ENCODE results near the gene SMIM7. TPM values are rescaled to one million over a fixed set of nuclear protein-coding genes. Genes with fewer than 3 reads are reported as not detected.
A peak's percentile ranks its signal among the peaks of the same experiment; 100 is the strongest.

SMIM7 gene
- total and polyA plus RNA-seq, 2 of the 13 experiments (the other 11 are each of a cell fraction or from before 2014, with no cell fraction given): 55.7 to 74.9 TPM

DNA sequence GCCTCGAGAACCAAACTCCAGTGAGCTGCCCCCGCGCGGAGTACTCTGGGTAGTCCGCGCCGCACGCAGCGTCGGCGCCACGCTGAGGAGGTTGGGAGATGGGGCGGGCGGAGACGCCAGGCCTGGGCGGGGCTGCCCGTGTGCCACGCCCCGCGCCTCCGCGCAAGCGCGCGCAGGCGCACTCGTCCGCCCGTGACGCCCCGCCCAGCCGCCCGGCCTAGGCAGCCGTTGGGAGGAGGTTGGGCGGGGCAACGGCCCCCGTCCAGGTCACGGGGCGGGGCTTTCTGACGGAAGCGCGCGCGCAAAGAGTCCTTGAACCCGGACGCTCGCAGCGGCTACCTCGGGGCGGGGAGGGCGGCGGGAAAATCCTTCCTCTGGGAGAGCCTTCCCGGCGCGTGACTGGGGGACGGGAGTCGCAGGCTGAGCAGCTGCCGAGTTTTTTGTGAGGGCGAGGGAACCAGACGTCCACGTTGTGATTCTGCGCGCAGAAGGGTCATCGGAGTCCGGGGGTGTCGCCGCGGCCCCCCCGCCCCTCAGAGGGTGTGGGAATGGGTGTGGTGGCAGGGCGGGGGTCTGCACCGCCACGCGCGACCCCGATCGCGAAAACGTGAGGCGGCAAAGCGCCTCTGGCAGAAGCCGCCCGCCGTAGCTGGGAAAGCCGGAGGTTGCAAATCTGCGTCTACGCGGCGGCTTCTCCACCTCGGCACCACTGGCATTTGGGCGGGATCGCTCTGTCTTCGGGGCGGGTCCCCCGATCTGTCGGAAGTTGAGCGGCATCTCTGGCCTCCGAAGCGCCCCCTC lies 31.6 kb downstream of the SMIM7 start, which contains the start of gene MED26 (continued):
- TF ChIP-seq, protein P1, sequence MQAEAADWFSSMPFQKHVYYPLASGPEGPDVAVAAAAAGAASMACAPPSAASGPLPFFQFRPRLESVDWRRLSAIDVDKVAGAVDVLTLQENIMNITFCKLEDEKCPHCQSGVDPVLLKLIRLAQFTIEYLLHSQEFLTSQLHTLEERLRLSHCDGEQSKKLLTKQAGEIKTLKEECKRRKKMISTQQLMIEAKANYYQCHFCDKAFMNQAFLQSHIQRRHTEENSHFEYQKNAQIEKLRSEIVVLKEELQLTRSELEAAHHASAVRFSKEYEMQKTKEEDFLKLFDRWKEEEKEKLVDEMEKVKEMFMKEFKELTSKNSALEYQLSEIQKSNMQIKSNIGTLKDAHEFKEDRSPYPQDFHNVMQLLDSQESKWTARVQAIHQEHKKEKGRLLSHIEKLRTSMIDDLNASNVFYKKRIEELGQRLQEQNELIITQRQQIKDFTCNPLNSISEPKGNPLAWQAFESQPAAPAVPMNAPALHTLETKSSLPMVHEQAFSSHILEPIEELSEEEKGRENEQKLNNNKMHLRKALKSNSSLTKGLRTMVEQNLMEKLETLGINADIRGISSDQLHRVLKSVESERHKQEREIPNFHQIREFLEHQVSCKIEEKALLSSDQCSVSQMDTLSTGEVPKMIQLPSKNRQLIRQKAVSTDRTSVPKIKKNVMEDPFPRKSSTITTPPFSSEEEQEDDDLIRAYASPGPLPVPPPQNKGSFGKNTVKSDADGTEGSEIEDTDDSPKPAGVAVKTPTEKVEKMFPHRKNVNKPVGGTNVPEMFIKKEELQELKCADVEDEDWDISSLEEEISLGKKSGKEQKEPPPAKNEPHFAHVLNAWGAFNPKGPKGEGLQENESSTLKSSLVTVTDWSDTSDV (CRISPR knock-in tag; IDR thresholded peaks at IDR 0.05): peak; percentile 50; the same call in 1 of the 2 replicates
- no peak for TF ChIP-seq ZNF253 (CRISPR knock-in tag; IDR thresholded peaks at IDR 0.05; ENCODE audit: borderline replicate concordance)
- TF ChIP-seq SNAI1 (CRISPR knock-in tag; IDR thresholded peaks at IDR 0.05; ENCODE audit: borderline replicate concordance): no peak
- no peak for TF ChIP-seq REXO4 (CRISPR knock-in tag; IDR thresholded peaks at IDR 0.05; ENCODE audit: borderline replicate concordance)
- TF ChIP-seq NRL (CRISPR knock-in tag; IDR thresholded peaks at IDR 0.05; ENCODE audit: borderline replicate concordance): no peak; the same call in 1 of the 2 replicates
- peak; percentile 49; the same call in 1 of the 2 replicates for TF ChIP-seq SP2 (CRISPR knock-in tag; IDR thresholded peaks at IDR 0.05)
- TF ChIP-seq HNRNPUL1 (IDR thresholded peaks at IDR 0.05; ENCODE audit: low read depth, low read length): no peak
- peak; percentile 53; the same call in 1 of the 2 replicates for TF ChIP-seq ESRRA (CRISPR knock-in tag; IDR thresholded peaks at IDR 0.05; ENCODE audit: low read depth)
- 0 out of 2 replicates have a peak, but pooled peaks have one; percentile 12 for TF ChIP-seq NAIF1 (CRISPR knock-in tag; IDR thresholded peaks at IDR 0.05; ENCODE audit: borderline replicate concordance)
- peak; percentile 21; the same call in 1 of the 2 replicates for TF ChIP-seq GATAD2A (CRISPR knock-in tag; IDR thresholded peaks at IDR 0.05)
- no peak for TF ChIP-seq ZNF562 (CRISPR knock-in tag; IDR thresholded peaks at IDR 0.05; ENCODE audit: borderline replicate concordance)
- TF ChIP-seq SNRNP70 (IDR thresholded peaks at IDR 0.05; ENCODE audit: low read depth, low read length): no peak
- peak; percentile 82 for TF ChIP-seq ASH2L (IDR thresholded peaks at IDR 0.05; ENCODE audit: insufficient read length, low read depth, low read length)
- no peak for TF ChIP-seq FIP1L1 (IDR thresholded peaks at IDR 0.05; ENCODE audit: borderline replicate concordance, insufficient read depth, low read depth, low read length)
- no peak for TF ChIP-seq ZNF646 (CRISPR knock-in tag; IDR thresholded peaks at IDR 0.05)
- no peak; the same call in 1 of the 2 replicates for TF ChIP-seq SMAD1 (CRISPR knock-in tag; IDR thresholded peaks at IDR 0.05; ENCODE audit: borderline replicate concordance, low read depth)
- no peak; the same call in 1 of the 2 replicates for TF ChIP-seq ZNF782 (CRISPR knock-in tag; IDR thresholded peaks at IDR 0.05; ENCODE audit: borderline replicate concordance)
- TF ChIP-seq ZNF121 (CRISPR knock-in tag; IDR thresholded peaks at IDR 0.05): no peak
- TF ChIP-seq ERF (CRISPR knock-in tag; IDR thresholded peaks at IDR 0.05): peak; percentile 17; the same call in 1 of the 2 replicates
